Prostate gland (tissue), 2 donors: ENCODE measurements around the gene CCDC127.

ENCODE experiments used
- POLR2A ChIP-seq: fragments of 450-650 bp; IDR thresholded peaks from one replicate; pipeline ENCODE4 v1.6.1; 2016; ENCODE audit warnings: antibody characterized with exemption, mild to moderate bottlenecking
- TF ChIP-seq, protein P1 (sequence below), 4 experiments: fragments of 200-600 bp in 2 of 4; fragments of 450-650 bp in 2 of 4; sonication (generic) in 2 of 4; IDR thresholded peaks; 1 replicate in 3 of 4; 2 replicates in 1 of 4; pipeline ENCODE4 v1.5.1; 2016 to 2019; ENCODE audit warnings: antibody characterized with exemption in 4 of 4, mild to moderate bottlenecking in 2 of 4, moderate library complexity in 2 of 4

DNA sequence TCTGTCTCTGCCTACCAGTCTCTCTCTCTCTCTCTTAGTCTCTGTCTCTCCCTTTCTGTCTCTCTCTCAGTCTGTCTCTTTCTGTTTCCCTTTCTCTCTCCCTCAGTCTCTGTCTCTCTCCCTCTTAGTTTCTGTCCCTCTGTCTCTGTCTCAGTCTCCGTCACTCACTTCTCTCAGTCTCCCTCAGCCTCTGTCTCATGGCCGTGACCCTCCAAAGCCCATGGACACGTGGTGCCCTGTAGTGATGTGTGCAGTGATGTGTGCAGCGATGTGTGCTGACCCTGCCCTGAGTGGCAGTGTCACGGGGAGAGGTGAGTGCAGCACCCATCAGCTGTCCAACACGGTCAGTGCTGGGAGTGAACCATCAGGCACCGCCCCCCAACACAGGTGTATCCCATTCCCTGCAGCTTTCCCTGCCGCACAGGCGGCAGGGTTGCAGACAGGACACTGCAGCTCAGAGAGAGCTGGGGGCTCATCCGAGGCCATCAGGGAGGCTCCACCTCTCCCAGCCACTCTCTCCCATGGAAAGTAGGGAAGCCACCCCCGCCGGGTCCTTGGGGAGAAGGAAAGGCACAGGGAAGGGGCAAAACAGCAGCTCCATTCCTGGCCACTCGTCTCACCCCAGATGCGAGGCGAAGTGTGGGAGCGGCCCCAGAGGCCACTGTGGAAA, 27.5 kb downstream of the CCDC127 start:
- TF ChIP-seq, protein P1, sequence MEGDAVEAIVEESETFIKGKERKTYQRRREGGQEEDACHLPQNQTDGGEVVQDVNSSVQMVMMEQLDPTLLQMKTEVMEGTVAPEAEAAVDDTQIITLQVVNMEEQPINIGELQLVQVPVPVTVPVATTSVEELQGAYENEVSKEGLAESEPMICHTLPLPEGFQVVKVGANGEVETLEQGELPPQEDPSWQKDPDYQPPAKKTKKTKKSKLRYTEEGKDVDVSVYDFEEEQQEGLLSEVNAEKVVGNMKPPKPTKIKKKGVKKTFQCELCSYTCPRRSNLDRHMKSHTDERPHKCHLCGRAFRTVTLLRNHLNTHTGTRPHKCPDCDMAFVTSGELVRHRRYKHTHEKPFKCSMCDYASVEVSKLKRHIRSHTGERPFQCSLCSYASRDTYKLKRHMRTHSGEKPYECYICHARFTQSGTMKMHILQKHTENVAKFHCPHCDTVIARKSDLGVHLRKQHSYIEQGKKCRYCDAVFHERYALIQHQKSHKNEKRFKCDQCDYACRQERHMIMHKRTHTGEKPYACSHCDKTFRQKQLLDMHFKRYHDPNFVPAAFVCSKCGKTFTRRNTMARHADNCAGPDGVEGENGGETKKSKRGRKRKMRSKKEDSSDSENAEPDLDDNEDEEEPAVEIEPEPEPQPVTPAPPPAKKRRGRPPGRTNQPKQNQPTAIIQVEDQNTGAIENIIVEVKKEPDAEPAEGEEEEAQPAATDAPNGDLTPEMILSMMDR (IDR thresholded peaks at IDR 0.05) = no peak
- TF ChIP-seq POLR2A = no peak
